ENCODE measurements around the gene CFAP119. TPM values are rescaled to one million over a fixed set of nuclear protein-coding genes. Genes with fewer than 3 reads are reported as not detected.

The CFAP119 gene
- total and polyA plus RNA-seq, 2 of the 8 experiments (the other 6 are each of a cell fraction or from before 2014, with no cell fraction given): 5.6 to 6.0 TPM

DNA sequence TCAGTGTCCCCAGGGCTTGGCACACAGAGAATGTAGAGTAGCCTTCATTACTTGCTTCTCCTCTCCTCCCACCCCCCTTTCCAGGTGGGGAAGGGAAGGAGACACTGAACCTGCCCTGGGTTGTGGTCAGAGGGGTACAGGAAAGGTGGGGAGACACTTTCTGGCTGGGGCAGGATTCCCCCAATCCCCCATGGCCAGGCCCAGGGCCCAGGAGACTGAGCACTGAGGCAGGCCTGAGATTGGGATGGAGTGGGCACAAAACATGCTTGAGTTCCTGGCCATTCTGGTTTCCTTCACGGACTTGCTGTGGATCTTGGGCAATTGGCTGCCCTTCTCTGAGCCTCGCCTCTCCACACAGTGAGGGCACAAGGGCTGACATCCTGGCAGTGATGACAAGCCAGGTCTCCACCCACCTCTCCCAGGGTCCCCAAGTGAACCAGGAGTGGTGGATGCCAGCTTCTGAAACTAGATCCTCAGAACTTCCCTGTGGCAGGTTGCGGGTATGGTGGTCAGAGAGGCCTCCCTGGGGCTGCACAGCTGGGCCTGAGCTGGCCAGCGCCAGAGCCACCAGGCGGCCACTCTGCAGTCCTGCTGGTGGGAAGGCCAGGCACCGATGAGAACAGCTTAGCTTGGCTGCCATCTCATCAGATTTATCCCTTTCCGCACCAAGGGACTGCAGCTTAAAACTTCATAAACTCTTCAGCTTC is 15.9 kb upstream of the CFAP119 start (continued):
- TF ChIP-seq, protein P1, sequence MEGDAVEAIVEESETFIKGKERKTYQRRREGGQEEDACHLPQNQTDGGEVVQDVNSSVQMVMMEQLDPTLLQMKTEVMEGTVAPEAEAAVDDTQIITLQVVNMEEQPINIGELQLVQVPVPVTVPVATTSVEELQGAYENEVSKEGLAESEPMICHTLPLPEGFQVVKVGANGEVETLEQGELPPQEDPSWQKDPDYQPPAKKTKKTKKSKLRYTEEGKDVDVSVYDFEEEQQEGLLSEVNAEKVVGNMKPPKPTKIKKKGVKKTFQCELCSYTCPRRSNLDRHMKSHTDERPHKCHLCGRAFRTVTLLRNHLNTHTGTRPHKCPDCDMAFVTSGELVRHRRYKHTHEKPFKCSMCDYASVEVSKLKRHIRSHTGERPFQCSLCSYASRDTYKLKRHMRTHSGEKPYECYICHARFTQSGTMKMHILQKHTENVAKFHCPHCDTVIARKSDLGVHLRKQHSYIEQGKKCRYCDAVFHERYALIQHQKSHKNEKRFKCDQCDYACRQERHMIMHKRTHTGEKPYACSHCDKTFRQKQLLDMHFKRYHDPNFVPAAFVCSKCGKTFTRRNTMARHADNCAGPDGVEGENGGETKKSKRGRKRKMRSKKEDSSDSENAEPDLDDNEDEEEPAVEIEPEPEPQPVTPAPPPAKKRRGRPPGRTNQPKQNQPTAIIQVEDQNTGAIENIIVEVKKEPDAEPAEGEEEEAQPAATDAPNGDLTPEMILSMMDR (IDR thresholded peaks at IDR 0.05; ENCODE audit: control extremely low read depth in 1 of 3, insufficient read depth in 1 of 3, low read depth in 1 of 3, low read length in 3 of 3): peak in 1 of 3 experiments; percentile 4; a peak in 1 of 4 replicates
- TF ChIP-seq SIX5 (IDR thresholded peaks at IDR 0.05; ENCODE audit: low read depth, low read length): no peak
- TF ChIP-seq POLR2A (IDR thresholded peaks at IDR 0.05; ENCODE audit: control extremely low read depth in 1 of 2, low read depth in 2 of 2, low read length in 2 of 2): peak in 1 of 2 experiments; percentile 9; a peak in 1 of 3 replicates
- TF ChIP-seq POU5F1 (IDR thresholded peaks at IDR 0.05; ENCODE audit: low read depth, low read length): no peak
- no peak for TF ChIP-seq GABPA (IDR thresholded peaks at IDR 0.05; ENCODE audit: borderline replicate concordance, insufficient read depth, low read length)
- no peak for TF ChIP-seq SIN3A (conservative IDR thresholded peaks at IDR 0.05 in 1 of 2, IDR thresholded peaks at IDR 0.05 in 1 of 2; ENCODE audit: low read depth in 1 of 2, low read length in 2 of 2)

Measured in H1 (cell line).